HG03103 (cell line): Measurements from ENCODE around the gene MBTPS1.

Source experiments
- ATAC-seq: cut with Tn5 transposase; IDR thresholded peaks from one replicate; pipeline ENCODE4 v1.9.1; 2021; ENCODE audit warnings: low read depth; ENCODE audit not compliant: unreplicated experiment

The MBTPS1 gene

DNA sequence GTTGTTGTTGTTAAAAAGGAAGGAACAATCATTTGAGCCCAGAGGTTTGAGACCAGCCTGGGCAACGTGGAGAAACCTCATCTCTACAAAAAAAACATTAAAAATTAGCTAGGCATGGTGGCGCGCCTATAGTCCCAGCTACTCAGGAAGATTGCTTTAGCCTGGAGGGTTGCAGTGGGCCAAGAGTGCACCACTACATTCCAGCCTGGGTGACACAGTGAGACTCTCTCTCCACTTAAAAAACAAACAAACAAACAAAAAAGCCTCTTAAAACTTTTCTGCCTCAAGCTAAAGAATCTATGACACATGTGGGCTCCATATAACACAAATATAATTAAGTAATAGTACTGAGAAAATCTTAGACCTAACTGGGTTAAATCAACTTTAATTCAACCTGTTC is 12.5 kb downstream of the MBTPS1 start:
- no peak for ATAC-seq

DNA sequence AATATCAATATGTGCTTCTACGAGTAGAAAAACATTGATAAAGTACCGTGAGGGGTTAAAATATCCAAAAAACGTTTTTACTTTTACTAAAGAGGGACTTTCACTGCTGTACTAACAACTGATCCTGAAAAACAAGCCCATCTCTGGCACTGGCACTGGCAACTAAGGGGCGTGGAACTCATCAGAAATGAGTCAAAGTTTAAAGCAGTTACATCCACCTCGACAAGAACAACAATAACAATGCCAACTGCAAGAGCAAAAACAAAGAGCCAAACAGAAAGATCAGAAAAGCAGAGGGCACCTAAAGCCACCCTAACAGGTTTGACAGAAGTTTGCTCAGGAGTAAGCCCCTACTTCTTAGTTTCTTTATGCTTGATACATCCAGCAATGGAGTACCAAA is 13.1 kb downstream of the MBTPS1 start:
- no peak for ATAC-seq

DNA sequence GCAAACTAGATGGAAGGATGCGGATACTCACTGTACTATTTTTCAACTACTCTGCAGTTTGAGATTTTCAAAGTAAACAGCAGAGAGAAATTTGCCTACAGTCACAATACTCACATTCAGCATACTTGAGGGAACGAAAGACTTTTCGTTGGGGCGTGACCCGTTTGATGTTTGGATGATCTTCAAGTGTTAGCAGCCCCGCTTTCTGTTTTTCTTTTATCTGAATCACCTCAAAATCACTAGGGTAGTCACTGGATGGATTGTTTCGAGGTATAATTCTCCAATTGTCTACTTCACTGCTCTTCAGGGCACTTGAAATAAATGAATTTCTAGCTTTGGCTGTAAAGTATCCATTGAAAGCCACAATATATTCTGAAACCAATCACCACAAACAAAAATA is 17.8 kb downstream of the MBTPS1 start:
- ATAC-seq = no peak

DNA sequence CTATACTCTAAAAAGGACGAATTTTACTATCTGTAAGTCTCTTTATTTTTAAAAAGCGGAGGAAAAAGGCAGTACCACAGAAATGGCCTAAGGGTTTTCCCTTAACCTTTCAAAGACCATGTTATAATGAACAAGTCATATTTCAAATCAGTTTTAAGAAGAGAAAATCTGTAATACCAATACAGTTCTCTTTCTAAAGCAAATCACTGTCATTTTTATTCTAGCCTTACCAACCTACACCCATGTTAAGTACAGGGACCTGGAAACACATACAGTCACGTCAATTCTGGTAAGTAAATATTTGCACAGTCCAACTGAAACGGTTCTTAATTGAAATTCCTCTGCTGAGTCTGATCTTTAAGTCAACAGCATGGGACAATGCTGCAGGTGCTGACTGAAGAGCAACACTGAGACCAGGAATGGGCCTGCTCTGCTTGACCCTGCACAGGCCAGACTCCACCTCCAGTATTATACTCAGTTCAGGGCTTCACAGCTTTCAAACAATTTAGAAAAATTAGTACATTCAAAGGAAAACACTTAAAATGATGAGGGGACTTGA is 20.2 kb downstream of the MBTPS1 start:
- ATAC-seq = no peak

DNA sequence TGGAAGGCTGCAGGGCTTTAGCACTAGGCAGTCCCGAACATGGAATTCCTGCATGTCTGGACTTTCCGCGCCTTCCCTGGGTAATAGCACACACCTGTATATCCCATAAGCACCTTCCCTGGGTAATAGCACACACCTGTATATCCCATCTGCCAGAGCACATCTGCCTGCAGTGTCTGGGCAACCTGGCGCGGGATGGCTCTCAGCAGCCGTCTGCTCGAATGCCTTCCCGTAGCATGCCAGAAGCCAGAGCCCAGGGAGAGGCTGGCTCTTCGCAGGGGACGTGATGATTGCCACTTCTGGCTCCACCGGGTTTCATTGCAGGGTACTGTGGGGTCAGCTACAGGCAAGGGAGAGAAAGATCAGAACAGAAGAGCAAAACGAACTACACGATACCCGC is 21.3 kb downstream of the MBTPS1 start:
- no peak for ATAC-seq

DNA sequence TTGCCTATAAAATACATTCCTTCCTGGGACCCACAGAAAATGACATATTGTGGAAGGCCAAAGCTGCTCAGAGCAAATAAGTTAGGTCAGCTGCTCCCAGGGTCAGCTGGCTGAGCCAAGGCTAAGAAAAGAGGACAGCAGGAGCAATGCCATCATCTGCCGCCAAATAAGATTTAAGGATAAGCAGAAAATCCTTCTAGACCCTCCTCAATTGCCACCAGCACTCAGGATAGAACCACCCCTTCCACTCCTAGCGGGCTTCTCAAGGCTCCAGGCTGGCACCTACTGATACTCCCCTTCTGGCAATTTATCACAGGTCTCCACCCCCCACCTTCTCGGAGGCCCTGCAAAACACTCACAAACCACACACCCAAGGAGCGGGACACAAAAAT is 22.9 kb downstream of the MBTPS1 start:
- no peak for ATAC-seq

DNA sequence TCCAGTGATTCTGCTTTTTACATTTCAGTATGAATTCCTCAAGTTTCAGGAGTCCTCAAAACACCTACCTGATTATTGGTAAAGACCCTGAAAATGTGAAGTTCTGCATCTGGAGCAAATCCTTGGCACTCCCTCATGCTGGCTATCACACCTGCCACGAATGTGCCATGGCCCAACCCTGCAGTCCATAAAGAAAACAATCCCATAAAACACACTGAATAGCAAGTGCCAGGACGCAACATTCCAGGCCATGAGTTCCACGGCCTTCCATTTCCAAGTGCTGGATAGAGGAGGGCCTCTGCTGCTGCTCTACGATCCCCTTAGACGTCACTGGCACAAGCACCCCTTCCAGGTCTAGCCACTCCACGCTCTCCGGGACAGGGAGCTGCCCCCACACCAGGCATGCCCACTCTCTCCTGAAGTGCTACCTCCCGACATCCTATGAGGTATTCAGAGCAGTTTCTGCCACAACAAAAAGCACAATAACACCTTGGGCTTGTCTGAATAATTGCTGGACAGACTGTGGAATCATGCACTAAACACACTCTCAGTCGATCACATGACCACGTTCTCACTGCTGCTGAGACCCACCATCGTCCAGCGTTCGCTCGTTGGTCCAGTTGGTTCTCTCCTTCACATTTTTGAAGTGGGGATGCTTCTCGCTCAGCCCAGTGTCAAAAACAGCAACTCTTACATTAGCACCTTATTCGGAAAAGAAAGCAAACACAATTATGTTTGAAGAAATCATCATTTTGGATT is 23.4 kb downstream of the MBTPS1 start:
- ATAC-seq = no peak

DNA sequence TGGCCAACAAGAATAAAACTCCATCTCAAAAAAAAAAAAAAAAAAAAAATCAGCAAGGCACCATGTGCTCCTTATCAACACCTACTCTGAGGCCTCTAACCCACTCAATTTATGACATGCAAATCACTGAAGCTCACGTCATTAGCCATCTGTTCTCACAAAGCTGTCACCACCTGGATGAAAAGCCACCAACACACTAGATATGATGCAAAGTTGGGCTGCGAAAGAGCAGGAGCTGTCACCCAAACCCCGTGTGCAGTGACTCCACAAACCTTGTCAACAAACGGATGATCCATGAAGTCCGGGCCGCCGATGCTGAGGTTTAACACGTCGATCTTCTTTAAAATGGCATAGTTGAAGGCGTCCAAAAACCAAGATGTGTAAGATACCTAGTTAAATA is 25.3 kb downstream of the MBTPS1 start:
- no peak for ATAC-seq

DNA sequence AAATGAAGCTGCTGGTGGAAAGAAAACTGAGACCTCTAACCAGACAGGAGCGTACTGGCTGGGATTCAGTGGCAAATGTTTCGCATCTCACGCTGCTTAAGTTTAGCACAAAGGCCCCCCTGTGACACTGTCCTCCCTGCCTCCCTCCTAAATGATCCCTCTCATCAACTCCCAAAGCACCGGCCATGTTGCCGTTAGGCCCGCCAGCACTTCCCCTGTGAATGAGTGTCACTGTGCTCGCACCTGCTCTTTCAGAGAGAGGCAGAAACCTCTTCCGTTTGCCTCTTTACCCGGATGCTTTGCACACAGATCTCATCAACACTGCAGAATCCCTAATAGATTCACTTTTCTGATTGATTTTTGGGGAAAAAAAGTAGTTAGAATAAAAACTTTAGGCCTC is 26.5 kb downstream of the MBTPS1 start:
- no peak for ATAC-seq

DNA sequence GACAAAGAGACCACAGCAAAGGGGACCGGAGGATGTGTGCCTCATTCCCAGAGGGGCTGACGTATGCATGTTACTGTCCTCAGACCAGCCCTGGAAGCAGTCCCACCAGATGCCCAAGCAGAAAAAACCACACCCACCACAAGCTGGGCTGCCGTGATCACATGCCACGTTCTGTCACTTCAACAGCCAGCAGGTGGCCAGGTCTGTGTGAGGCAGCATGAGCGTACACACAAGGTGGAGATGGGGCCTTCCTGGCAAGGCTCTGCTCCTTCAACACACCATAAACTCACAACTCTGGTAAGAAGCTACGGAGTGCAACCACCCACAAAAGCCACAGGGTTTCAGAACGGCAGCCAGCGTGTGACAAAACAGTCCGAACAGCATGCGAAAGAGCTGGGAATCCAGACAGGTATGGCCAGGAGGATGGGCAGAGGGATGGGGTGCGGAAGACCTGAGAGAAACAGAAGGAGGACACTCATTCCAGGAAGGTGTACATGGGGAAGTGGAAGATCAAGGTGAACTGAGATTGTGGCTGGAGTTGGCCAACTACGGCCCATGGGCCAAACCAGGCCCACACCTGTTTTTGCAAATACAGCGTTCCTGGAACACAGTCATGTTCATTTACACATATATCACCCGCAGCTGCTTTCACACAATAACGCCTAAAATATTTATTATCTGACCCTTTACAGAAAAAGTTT is 27.9 kb downstream of the MBTPS1 start:
- peak; percentile 64 for ATAC-seq

DNA sequence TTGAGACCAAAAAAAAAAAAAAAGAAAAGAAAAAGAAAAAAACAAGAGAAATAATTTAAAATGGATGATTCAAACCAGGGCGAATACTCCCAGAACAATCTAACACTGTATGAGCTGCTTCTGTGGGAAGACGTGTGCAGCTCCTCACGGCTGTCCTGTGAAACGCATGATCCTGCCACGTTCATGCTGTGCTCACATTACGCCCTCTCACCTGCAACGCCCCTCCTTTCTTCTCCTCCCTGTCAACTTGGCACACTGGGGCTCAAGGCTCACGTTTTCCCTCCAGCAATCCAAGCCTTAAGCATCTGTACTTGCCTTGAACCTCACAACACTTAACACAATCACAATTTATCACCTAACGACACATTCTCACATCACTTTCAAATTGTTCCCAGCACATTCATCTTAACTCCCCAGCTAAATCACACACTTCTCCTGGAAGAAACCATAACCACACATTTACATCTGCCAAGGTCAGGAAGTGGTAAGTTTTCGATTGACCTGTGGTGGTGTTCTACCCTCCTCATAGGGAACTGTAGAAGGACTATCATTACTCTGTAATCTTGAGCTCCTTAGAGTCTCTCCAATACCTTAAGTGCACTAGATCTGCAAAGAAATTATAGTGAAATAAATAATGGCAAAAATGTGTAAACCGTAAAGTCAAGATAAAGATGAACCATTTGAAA is 29.1 kb downstream of the MBTPS1 start:
- ATAC-seq = no peak

DNA sequence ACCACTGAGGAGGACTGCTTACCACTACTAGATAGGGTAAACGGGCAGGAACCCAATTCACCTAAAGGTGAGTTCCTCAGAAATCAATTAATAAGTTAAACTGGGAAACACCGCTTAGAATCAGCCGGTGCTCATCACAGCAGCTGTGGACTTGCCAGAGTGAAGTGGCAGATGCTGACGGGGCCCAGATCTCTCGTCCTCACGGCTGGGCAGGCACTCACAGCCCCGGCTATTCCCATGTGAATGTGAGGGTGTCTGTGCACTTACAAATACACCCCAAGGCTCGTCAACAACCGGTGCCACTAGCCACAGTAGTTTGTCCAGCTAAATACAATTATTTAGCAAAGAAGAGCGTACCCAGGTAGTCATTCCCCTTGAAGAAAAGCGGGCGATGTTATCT is 29.7 kb downstream of the MBTPS1 start:
- ATAC-seq = no peak

DNA sequence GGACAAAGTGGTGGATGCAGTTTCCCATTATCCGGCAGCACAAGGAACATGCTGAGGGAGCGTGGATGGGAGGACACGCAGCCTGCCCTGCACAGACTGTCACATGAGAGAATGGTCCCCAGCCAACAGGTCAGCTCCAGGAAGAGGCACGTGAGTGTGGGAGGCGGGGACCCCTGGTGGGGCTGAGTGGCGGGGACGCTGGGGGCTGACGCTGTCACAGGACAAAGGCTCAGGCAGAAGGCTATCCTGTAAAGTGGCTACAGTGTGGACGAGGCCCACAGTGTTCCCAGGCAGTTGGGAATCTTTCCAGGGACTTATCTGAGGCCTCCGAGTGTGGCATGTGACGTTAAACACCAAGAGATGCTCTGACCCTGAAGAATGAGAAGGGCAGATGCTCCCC is 30.4 kb downstream of the MBTPS1 start:
- ATAC-seq = no peak

DNA sequence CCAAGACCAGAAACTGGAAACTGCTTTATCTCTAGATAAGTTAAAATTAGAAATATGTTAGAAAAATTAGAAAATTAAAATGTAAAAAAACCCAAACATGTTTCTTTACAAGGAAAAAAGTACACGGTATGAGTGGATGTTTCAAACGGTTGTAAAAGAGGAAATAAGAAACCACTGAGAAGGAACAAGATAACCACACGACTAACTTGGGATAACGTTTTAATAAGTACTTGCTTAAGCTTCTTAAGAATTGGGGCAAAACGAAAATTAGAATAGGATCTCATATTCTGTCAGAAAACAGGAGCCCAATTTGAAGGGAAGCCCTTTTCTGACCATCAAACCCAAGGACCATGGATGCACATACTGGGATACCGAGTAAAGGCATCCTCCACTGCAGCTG is 31.0 kb downstream of the MBTPS1 start:
- no peak for ATAC-seq

DNA sequence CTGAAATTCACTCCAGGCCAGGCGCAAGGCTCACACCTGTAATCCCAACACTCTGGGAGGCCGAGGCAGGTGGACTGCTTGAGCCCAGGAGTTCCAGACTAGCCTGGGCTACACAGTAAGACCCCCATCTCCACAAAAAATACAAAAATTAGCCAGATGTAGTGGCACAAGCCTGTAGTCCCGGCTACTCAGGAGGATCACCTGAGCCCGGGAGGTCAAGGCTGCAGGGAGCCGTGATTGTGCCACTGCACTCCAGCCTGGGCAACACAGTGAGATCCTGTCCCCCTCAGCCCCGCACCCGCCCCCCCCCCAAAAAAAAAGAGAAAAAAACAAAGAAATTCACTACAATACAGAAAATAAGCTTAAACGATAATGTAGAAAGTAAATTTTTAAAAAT is 31.5 kb downstream of the MBTPS1 start:
- no peak for ATAC-seq

DNA sequence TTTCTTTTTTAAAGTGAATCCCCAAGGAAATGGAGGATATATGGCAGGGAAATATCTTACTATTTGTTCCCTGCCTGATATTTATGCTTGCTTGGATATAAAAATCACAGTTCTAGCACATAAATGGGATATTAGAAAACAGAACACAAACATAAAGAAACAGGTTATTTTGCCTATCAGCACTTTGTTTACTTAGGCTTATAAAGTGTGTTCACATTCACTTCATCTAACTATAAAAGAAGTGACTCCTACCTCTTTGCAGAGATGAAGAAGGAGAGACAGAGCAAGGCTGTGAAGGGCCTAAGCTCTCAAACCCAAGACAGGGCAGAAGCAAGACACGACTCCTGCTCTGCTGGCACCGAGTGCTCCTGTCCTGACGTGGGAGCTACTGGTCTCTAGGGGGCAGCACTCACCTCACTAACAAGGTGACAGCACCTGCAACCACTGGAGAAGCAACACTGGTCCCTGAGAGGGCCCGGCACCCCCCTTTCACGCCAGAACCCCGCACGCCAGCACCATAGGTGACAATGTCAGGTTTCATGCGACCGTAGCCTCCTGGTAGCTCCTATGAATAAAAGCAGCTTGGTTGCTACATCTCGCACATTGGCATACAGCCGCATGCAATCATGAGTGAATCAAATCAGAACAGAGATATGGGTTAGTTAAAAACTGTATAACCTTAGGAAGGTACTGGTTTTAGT is 32.0 kb downstream of the MBTPS1 start:
- ATAC-seq = peak; percentile 42

DNA sequence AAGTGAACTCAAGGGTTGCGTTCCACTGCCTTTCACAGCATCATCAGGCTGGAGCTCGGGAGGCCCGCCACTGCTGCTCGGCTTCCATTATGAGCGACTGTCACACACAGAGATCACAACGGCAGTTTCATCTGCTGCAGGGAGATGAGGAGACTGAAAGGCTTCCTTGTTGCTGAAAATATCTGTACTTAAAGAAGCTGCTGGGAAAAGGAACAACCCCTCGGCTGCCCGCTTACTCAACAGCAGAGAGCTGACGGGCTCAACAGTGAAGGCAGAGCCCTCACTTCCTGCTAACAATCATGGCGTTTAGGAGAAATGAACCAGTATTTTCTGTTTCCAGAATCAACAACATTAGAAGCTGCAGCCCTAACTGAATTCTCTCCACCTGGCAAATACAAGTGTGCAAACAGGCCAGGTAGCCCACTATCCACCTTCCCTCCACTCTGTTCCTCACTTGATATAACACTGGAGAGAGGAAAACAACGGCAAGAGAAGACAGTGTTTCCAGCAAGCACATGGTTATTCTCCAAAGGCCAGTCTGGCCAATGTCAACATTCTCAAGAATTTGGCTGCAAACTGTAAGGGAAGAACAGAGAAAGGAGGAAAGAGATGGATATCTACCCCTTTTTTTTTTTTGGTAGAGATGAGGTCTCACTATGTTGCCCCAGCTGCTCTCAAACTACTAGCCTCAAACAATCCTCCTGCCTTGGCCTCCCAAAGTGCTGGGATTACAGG is 33.7 kb downstream of the MBTPS1 start:
- no peak for ATAC-seq

DNA sequence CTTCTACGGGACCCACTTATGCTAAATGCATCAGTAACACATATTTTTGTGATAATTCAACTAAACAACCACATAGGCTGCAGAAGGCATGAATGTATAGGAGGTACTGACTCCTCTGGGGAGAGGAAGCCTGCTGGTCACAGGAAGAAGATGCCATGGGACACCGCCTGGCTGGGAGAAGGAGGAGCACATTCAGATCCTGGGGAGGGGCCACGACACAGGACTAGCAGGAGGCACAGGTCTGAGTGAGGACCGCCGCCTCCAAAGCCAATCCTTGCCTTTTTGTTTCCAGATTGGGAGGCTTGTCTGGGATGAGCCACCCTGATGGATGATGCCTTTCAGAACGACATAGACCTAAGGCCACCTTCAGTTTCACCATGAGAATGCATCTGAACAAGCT is 34.6 kb downstream of the MBTPS1 start:
- ATAC-seq = no peak

DNA sequence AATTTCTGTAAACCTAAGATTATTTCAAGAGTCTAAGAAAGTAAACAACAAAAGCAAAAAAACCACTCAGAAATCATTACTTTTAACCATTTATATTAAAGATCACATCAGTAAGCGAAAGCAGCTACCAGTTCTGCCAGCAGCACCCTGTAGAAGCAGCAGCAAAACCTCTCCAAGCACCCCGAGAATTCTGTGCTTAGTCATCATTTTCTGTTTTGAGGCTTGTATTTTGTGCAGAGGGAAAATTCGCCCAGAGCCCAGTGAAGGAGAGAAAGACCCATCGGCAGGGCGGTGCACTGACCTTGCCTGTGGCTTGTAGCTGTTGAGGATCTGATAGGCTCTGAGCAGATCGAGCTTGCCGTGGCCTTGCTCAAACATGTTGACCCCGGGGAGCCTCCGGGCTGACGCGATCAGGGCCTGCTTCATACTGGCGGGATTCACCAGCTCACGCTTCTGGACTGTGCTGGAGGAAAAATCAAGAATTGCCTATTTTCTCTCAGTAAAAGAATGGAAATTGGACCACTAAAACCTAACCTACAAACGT is 35.2 kb downstream of the MBTPS1 start:
- ATAC-seq = no peak

DNA sequence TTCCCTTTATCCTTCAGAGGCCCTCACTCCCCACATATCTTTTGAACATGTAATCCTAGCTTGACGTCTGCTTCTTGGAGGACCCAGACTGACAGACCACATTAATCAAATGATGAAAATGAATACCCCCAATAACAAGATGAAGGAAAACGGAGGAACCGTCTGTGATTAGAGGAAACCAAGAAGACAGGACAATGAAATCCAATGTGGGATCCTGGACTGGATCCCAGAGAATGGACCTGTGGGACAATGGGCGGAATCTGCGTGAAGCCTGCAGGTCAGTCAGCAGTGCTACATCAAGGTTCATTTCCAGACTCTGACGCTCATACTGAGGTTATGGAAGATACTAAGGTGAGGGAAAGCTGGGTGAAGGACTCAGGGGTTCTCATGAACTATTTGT is 35.9 kb downstream of the MBTPS1 start:
- no peak for ATAC-seq
